OCI-LY1 (cell line): ENCODE data around the gene TPM2.

Experiments
- H2AFZ ChIP-seq: fragments of 200-600 bp; sonication (generic), shearing (Covaris generic); 2 replicates; pipeline ENCODE4 v1.6.0; 2014; ENCODE audit warnings: antibody characterized with exemption, mild to moderate bottlenecking, low read length
- H3F3A ChIP-seq: fragments of 200-600 bp; sonication (generic), shearing (Covaris generic); 2 replicates; pipeline ENCODE4 v1.6.0; 2014; ENCODE audit warnings: mild to moderate bottlenecking, antibody characterized with exemption, low read length, moderate library complexity; ENCODE audit not compliant: insufficient read depth
- H3K27ac ChIP-seq: fragments of 200-600 bp; sonication (generic); 2 replicates; pipeline ENCODE4 v1.5.1; 2014; ENCODE audit warnings: low read length, mixed run types, mild to moderate bottlenecking, low read depth; ENCODE audit not compliant: poor library complexity, severe bottlenecking
- H3K27me3 ChIP-seq: fragments of 200-600 bp; sonication (generic); 2 replicates; pipeline ENCODE4 v1.6.0; 2014; ENCODE audit warnings: antibody characterized with exemption, mild to moderate bottlenecking, low read length, moderate library complexity; ENCODE audit not compliant: insufficient read depth
- H3K36me3 ChIP-seq: fragments of 200-600 bp; sonication (generic); 2 replicates; pipeline ENCODE4 v1.6.1; 2014; ENCODE audit warnings: mild to moderate bottlenecking, antibody characterized with exemption, low read length, moderate library complexity, mixed read lengths; ENCODE audit not compliant: insufficient read depth
- H3K4me1 ChIP-seq: fragments of 200-600 bp; sonication (generic); 2 replicates; pipeline ENCODE4 v1.5.1; 2014; ENCODE audit warnings: mild to moderate bottlenecking, low read length, moderate library complexity; ENCODE audit not compliant: insufficient read depth, severe bottlenecking
- H3K4me2 ChIP-seq: fragments of 200-600 bp; sonication (generic), shearing (Covaris generic); 2 replicates; pipeline ENCODE4 v1.6.1; 2014; ENCODE audit warnings: low read length
- H3K4me3 ChIP-seq: fragments of 200-600 bp; sonication (generic); 2 replicates; pipeline ENCODE4 v1.5.1; 2014; ENCODE audit warnings: low read length, low read depth, mild to moderate bottlenecking, mixed read lengths; ENCODE audit not compliant: poor library complexity, severe bottlenecking
- H3K79me2 ChIP-seq: fragments of 200-600 bp; shearing (Covaris generic); 2 replicates; pipeline ENCODE4 v1.6.1; 2016; ENCODE audit warnings: mixed run types, low read length, mixed read lengths; ENCODE audit not compliant: insufficient read depth
- H3K9ac ChIP-seq: fragments of 200-600 bp; sonication (generic), shearing (Covaris generic); 2 replicates; pipeline ENCODE4 v1.6.1; 2014; ENCODE audit warnings: mild to moderate bottlenecking, low read length, mixed read lengths
- H3K9me2 ChIP-seq: fragments of 200-600 bp; sonication (generic), shearing (Covaris generic); 2 replicates; pipeline ENCODE4 v1.6.1; 2014; ENCODE audit warnings: low read depth, mild to moderate bottlenecking, low read length, mixed read lengths
- H3K9me3 ChIP-seq: fragments of 200-600 bp; shearing (Covaris generic); 2 replicates; pipeline ENCODE4 v1.6.1; 2014; ENCODE audit warnings: low read length, mixed read lengths
- H4K20me1 ChIP-seq: fragments of 200-600 bp; sonication (generic), shearing (Covaris generic); 2 replicates; pipeline ENCODE4 v1.6.0; 2016; ENCODE audit warnings: mild to moderate bottlenecking, low read length; ENCODE audit not compliant: insufficient read depth
- EZH2 ChIP-seq: fragments of 200-600 bp; sonication (generic), shearing (Covaris generic); IDR thresholded peaks from 2 replicates; pipeline ENCODE4 v1.8.0; 2017; ENCODE audit warnings: borderline replicate concordance, mixed run types, mild to moderate bottlenecking, antibody characterized with exemption, low read length, moderate library complexity, mixed read lengths
- TF ChIP-seq, protein P1 (sequence below): fragments of 200-600 bp; sonication (generic), shearing (Covaris generic); IDR thresholded peaks from 2 replicates; pipeline ENCODE4 v1.5.1; 2017; ENCODE audit warnings: mild to moderate bottlenecking, antibody characterized with exemption, low read length, moderate library complexity, mixed read lengths

Gene TPM2

DNA sequence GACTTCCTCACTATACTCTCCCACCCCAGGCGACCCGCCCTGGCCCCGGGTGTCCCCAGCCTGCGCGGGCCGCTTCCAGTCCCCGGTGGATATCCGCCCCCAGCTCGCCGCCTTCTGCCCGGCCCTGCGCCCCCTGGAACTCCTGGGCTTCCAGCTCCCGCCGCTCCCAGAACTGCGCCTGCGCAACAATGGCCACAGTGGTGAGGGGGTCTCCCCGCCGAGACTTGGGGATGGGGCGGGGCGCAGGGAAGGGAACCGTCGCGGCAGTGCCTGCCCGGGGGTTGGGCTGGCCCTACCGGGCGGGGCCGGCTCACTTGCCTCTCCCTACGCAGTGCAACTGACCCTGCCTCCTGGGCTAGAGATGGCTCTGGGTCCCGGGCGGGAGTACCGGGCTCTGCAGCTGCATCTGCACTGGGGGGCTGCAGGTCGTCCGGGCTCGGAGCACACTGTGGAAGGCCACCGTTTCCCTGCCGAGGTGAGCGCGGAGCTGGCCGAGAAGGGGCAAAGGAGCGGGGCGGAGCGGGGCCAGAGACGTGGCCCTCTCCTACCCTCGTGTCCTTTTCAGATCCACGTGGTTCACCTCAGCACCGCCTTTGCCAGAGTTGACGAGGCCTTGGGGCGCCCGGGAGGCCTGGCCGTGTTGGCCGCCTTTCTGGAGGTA is 13.9 kb downstream of the TPM2 start:
- H3K36me3 ChIP-seq: no peaks in the 10 kb centered on the region
- no peak overlapping the region for H2AFZ ChIP-seq
- peaks cover 4% of the 10 kb centered on the region for H3K27me3 ChIP-seq
- H3K9me3 ChIP-seq: no peaks in the 10 kb centered on the region
- H3K4me3 ChIP-seq: peak overlapping the region; percentile 57
- H3K9me2 ChIP-seq: no peaks in the 10 kb centered on the region
- peak overlapping the region; percentile 71 for H3K4me2 ChIP-seq
- H4K20me1 ChIP-seq: no peaks in the 10 kb centered on the region
- H3K79me2 ChIP-seq: no peaks in the 10 kb centered on the region
- peak overlapping the region; percentile 37; the same call in 1 of the 2 replicates for H3K9ac ChIP-seq
- H3K4me1 ChIP-seq: peaks cover 35% of the 10 kb centered on the region
- H3F3A ChIP-seq: no peaks in the 10 kb centered on the region
- no peak overlapping the region for H3K27ac ChIP-seq
- TF ChIP-seq EZH2: no peak
- TF ChIP-seq, protein P1, sequence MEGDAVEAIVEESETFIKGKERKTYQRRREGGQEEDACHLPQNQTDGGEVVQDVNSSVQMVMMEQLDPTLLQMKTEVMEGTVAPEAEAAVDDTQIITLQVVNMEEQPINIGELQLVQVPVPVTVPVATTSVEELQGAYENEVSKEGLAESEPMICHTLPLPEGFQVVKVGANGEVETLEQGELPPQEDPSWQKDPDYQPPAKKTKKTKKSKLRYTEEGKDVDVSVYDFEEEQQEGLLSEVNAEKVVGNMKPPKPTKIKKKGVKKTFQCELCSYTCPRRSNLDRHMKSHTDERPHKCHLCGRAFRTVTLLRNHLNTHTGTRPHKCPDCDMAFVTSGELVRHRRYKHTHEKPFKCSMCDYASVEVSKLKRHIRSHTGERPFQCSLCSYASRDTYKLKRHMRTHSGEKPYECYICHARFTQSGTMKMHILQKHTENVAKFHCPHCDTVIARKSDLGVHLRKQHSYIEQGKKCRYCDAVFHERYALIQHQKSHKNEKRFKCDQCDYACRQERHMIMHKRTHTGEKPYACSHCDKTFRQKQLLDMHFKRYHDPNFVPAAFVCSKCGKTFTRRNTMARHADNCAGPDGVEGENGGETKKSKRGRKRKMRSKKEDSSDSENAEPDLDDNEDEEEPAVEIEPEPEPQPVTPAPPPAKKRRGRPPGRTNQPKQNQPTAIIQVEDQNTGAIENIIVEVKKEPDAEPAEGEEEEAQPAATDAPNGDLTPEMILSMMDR: no peak

DNA sequence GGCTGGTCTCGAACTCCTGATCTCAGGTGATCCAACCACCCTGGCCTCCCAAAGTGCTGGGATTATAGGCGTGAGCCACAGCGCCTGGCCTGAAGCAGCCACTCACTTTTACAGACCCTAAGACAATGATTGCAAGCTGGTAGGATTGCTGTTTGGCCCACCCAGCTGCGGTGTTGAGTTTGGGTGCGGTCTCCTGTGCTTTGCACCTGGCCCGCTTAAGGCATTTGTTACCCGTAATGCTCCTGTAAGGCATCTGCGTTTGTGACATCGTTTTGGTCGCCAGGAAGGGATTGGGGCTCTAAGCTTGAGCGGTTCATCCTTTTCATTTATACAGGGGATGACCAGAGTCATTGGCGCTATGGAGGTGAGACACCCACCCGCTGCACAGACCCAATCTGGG is 14.5 kb downstream of the TPM2 start:
- Histone ChIP-seq H3K9me2 (no peaks in the 10 kb centered on the region), H2AFZ (no peak overlapping the region), H3K27me3 (peaks cover 4% of the 10 kb centered on the region), H3K9ac (peak overlapping the region; percentile 37; the same call in 1 of the 2 replicates), H3K4me1 (peaks cover 29% of the 10 kb centered on the region), H3K9me3 (no peaks in the 10 kb centered on the region), H3K4me3 (peak overlapping the region; percentile 57), H4K20me1 (no peaks in the 10 kb centered on the region), H3K4me2 (peak overlapping the region; percentile 71), H3K27ac (no peak overlapping the region), H3F3A (no peaks in the 10 kb centered on the region), H3K36me3 (no peaks in the 10 kb centered on the region), H3K79me2 (no peaks in the 10 kb centered on the region)
- TF ChIP-seq, protein P1: no peak
- no peak for TF ChIP-seq EZH2

DNA sequence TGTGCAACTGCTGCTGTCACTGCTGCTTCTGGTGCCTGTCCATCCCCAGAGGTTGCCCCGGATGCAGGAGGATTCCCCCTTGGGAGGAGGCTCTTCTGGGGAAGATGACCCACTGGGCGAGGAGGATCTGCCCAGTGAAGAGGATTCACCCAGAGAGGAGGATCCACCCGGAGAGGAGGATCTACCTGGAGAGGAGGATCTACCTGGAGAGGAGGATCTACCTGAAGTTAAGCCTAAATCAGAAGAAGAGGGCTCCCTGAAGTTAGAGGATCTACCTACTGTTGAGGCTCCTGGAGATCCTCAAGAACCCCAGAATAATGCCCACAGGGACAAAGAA is 15.7 kb downstream of the TPM2 start:
- peaks cover 4% of the 10 kb centered on the region for H3K27me3 ChIP-seq
- H3F3A ChIP-seq: no peaks in the 10 kb centered on the region
- H3K9me2 ChIP-seq: no peaks in the 10 kb centered on the region
- no peak overlapping the region for H2AFZ ChIP-seq
- H4K20me1 ChIP-seq: no peaks in the 10 kb centered on the region
- peak overlapping the region; percentile 15; the same call in 1 of the 2 replicates for H3K4me2 ChIP-seq
- peaks cover 25% of the 10 kb centered on the region for H3K4me1 ChIP-seq
- H3K4me3 ChIP-seq: peak overlapping the region; percentile 57
- TF ChIP-seq, protein P1: no peak
- no peak for TF ChIP-seq EZH2
- no peak overlapping the region; the same call in 1 of the 2 replicates for H3K9ac ChIP-seq
- H3K79me2 ChIP-seq: no peaks in the 10 kb centered on the region
- no peak overlapping the region for H3K27ac ChIP-seq
- no peaks in the 10 kb centered on the region for H3K9me3 ChIP-seq
- H3K36me3 ChIP-seq: no peaks in the 10 kb centered on the region
